Activated naive CD4-positive, alpha-beta T cell treated with anti-CD3 and anti-CD28 coated beads for 36 hours (primary cell): Measurements from ENCODE around the gene SLC13A5. TPM values are rescaled to one million over a fixed set of nuclear protein-coding genes. Genes with fewer than 3 reads are reported as not detected.
"Not testable (repeated sequence)": the region's sequence is repeated elsewhere in the genome, so short reads cannot be mapped to it uniquely, and the experiment has no call there.

Source experiments
- CTCF ChIA-PET: fragments of 350-600 bp; sonication (Branson Sonifier 250); formaldehyde crosslinking; loops from one replicate; lab custom pipeline; 2021; ENCODE audit warnings: antibody characterized with exemption; lab: Charles Lee
- DNase-seq: peaks from one replicate; pipeline ENCODE4 v3.0.0-alpha.2; 2020
- H3K27ac Mint-ChIP-seq: one replicate; pipeline ENCODE4 v1.8.0; 2021; ENCODE audit warnings: mild to moderate bottlenecking, mixed read lengths
- H3K27me3 Mint-ChIP-seq: one replicate; pipeline ENCODE4 v1.8.0; 2021; ENCODE audit warnings: low read depth, mixed read lengths
- H3K36me3 Mint-ChIP-seq: one replicate; pipeline ENCODE4 v1.8.0; 2021; ENCODE audit warnings: low read depth, mixed read lengths
- H3K4me1 Mint-ChIP-seq: one replicate; pipeline ENCODE4 v1.8.0; 2021; ENCODE audit warnings: low read depth, mixed read lengths
- H3K4me3 Mint-ChIP-seq: one replicate; pipeline ENCODE4 v1.8.0; 2021; ENCODE audit warnings: mild to moderate bottlenecking, moderate library complexity, mixed read lengths
- H3K9me3 Mint-ChIP-seq: one replicate; pipeline ENCODE4 v1.8.0; 2021; ENCODE audit warnings: mixed read lengths
- intact Hi-C: fragments of 100-400 bp; cut with micrococcal nuclease; formaldehyde crosslinking; loops from one replicate; pipeline ENCODE4 v1.15.1; 2023
- total RNA-seq, 2 experiments: library from RNA; stranded (reverse); gene quantifications; one replicate each; pipeline ENCODE4 v1.2.3, GENCODE V29; 2021

SLC13A5 gene
- total RNA-seq, 2 experiments from 2014 or later, result not detected

GRCh38 chr17:6668219-6668618 lies 45.0 kb downstream of the SLC13A5 start:
- Mint-ChIP-seq H3K27ac (no peak overlapping the region), H3K4me3 (no peak overlapping the region), H3K4me1 (peaks cover 6% of the 10 kb centered on the region), H3K27me3 (no peaks in the 10 kb centered on the region), H3K9me3 (no peaks in the 10 kb centered on the region), H3K36me3 (peaks cover 2% of the 10 kb centered on the region)
- CTCF ChIA-PET, result interaction anchor here (0.6 to 1.4 kb wide), 3 partner anchors 8 to 226 kb away, joined by 3 to 5 read pairs (median 4); no protein-coding TSS in a partner anchor
- DNase-seq, result no peak
- intact Hi-C loops, result loop anchor here (5.0 kb wide), 1 partner anchor 89 kb away; the partner anchor contains the start of gene XAF1

GRCh38 chr17:6667516-6667915 lies 45.7 kb downstream of the SLC13A5 start:
- no peaks in the 10 kb centered on the region for H3K9me3 Mint-ChIP-seq
- H3K4me1 Mint-ChIP-seq, result peaks cover 6% of the 10 kb centered on the region
- no peak overlapping the region for H3K27ac Mint-ChIP-seq
- H3K27me3 Mint-ChIP-seq, result no peaks in the 10 kb centered on the region
- CTCF ChIA-PET, result interaction anchor here (0.6 to 2.4 kb wide), 9 partner anchors 8 to 368 kb away, joined by 3 to 21 read pairs (median 4); partner anchors contain the start of gene SLC16A13
- intact Hi-C loops, result loop anchor here (5.0 kb wide), 1 partner anchor 90 kb away; the partner anchor contains the start of gene XAF1
- peaks cover 2% of the 10 kb centered on the region for H3K36me3 Mint-ChIP-seq
- no peak overlapping the region for H3K4me3 Mint-ChIP-seq
- DNase-seq, result no peak

- intact Hi-C loops, result loop anchor here (1.0 to 5.0 kb wide), 3 partner anchors 91 to 338 kb away; partner anchors contain the start of gene XAF1
- Mint-ChIP-seq H3K27ac (no peak overlapping the region), H3K9me3 (no peaks in the 10 kb centered on the region), H3K4me1 (peaks cover 6% of the 10 kb centered on the region), H3K4me3 (no peak overlapping the region), H3K27me3 (no peaks in the 10 kb centered on the region), H3K36me3 (peaks cover 2% of the 10 kb centered on the region)
- DNase-seq, result no peak
- CTCF ChIA-PET, result interaction anchor here (0.6 to 2.4 kb wide), 16 partner anchors 9 to 487 kb away, joined by 3 to 21 read pairs (median 4); no protein-coding TSS in a partner anchor
Measured at GRCh38 chr17:6666557-6666956, 46.6 kb downstream of the SLC13A5 start.

- Mint-ChIP-seq H3K4me1 (peaks cover 10% of the 10 kb centered on the region), H3K4me3 (no peak overlapping the region), H3K36me3 (peaks cover 2% of the 10 kb centered on the region), H3K9me3 (no peaks in the 10 kb centered on the region), H3K27ac (no peak overlapping the region), H3K27me3 (no peaks in the 10 kb centered on the region)
- DNase-seq, result peak; percentile 65
- CTCF ChIA-PET, result interaction anchor here (0.6 to 2.4 kb wide), 14 partner anchors 8 to 488 kb away, joined by 3 to 21 read pairs (median 4); no protein-coding TSS in a partner anchor
- intact Hi-C loops, result loop anchor here (1.0 to 5.0 kb wide), 3 partner anchors 91 to 338 kb away; partner anchors contain the start of gene XAF1
Measured at GRCh38 chr17:6666077-6666521, 47.1 kb downstream of the SLC13A5 start.

GRCh38 chr17:6663200-6663599 lies 50.0 kb downstream of the SLC13A5 start:
- H3K9me3 Mint-ChIP-seq, DNase-seq, H3K27me3 Mint-ChIP-seq, H3K27ac Mint-ChIP-seq, H3K36me3 Mint-ChIP-seq, intact Hi-C loops, H3K4me3 Mint-ChIP-seq: not testable (repeated sequence)
- CTCF ChIA-PET, result interaction anchor here (1.7 kb wide), 1 partner anchor 181 kb away, joined by 3 read pairs; no protein-coding TSS in a partner anchor
- peaks cover 23% of the 10 kb centered on the region for H3K4me1 Mint-ChIP-seq

- Mint-ChIP-seq H3K27ac (no peak overlapping the region), H3K36me3 (no peaks in the 10 kb centered on the region), H3K4me1 (peaks cover 24% of the 10 kb centered on the region), H3K9me3 (no peaks in the 10 kb centered on the region), H3K27me3 (no peaks in the 10 kb centered on the region), H3K4me3 (no peak overlapping the region)
- intact Hi-C loops, result no loop called here
- DNase-seq, result no peak
- CTCF ChIA-PET, result interaction anchor here (0.6 to 2.3 kb wide), 3 partner anchors 8 to 520 kb away, joined by 3 to 5 read pairs (median 4); no protein-coding TSS in a partner anchor
Measured at GRCh38 chr17:6661464-6661848, 51.7 kb downstream of the SLC13A5 start.

GRCh38 chr17:6660805-6661463 lies 52.2 kb downstream of the SLC13A5 start:
- CTCF ChIA-PET, result interaction anchor here (1.3 to 2.3 kb wide), 2 partner anchors 9 to 233 kb away, joined by 4 to 5 read pairs; no protein-coding TSS in a partner anchor
- intact Hi-C loops, result no loop called here
- H3K9me3 Mint-ChIP-seq, result no peaks in the 10 kb centered on the region
- H3K4me3 Mint-ChIP-seq, result no peak overlapping the region
- no peak for DNase-seq
- H3K36me3 Mint-ChIP-seq, result no peaks in the 10 kb centered on the region
- peaks cover 24% of the 10 kb centered on the region for H3K4me1 Mint-ChIP-seq
- H3K27me3 Mint-ChIP-seq, result no peaks in the 10 kb centered on the region
- no peak overlapping the region for H3K27ac Mint-ChIP-seq

GRCh38 chr17:6660101-6660500 lies 53.1 kb downstream of the SLC13A5 start:
- no peaks in the 10 kb centered on the region for H3K27me3 Mint-ChIP-seq
- intact Hi-C loops, result no loop called here
- DNase-seq, result no peak
- H3K27ac Mint-ChIP-seq, result no peak overlapping the region
- no peaks in the 10 kb centered on the region for H3K9me3 Mint-ChIP-seq
- CTCF ChIA-PET, result no interaction called here
- peaks cover 1% of the 10 kb centered on the region for H3K36me3 Mint-ChIP-seq
- no peak overlapping the region for H3K4me3 Mint-ChIP-seq
- H3K4me1 Mint-ChIP-seq, result peaks cover 28% of the 10 kb centered on the region

GRCh38 chr17:6658411-6658810 lies 54.8 kb downstream of the SLC13A5 start:
- H3K36me3 Mint-ChIP-seq, DNase-seq, H3K9me3 Mint-ChIP-seq, H3K27me3 Mint-ChIP-seq, intact Hi-C loops, CTCF ChIA-PET: not testable (repeated sequence)
- Mint-ChIP-seq H3K27ac (peak overlapping the region; percentile 6), H3K4me1 (peaks cover 37% of the 10 kb centered on the region), H3K4me3 (peak overlapping the region; percentile 0)

- intact Hi-C loops, result loop anchor here (2.0 kb wide), 1 partner anchor 17 kb away; the partner anchor contains the start of genes KIAA0753 and TXNDC17
- CTCF ChIA-PET, result interaction anchor here (0.9 kb wide), 1 partner anchor 8 kb away, joined by 7 read pairs; no protein-coding TSS in a partner anchor
- Mint-ChIP-seq H3K4me1 (peaks cover 43% of the 10 kb centered on the region), H3K27me3 (no peaks in the 10 kb centered on the region), H3K27ac (peak overlapping the region; percentile 78), H3K9me3 (no peaks in the 10 kb centered on the region), H3K4me3 (peak overlapping the region; percentile 80), H3K36me3 (peaks cover 9% of the 10 kb centered on the region)
- DNase-seq, result peak; percentile 34
Measured at GRCh38 chr17:6657633-6658287, 55.4 kb downstream of the SLC13A5 start.

GRCh38 chr17:6656797-6657632 lies 56.2 kb downstream of the SLC13A5 start:
- Mint-ChIP-seq H3K4me3 (peak overlapping the region; percentile 80), H3K27ac (peak overlapping the region; percentile 78), H3K4me1 (peaks cover 50% of the 10 kb centered on the region)
- CTCF ChIA-PET, result interaction anchor here (0.9 kb wide), 1 partner anchor 9 kb away, joined by 7 read pairs; no protein-coding TSS in a partner anchor
- not testable (repeated sequence) for H3K36me3 Mint-ChIP-seq, H3K27me3 Mint-ChIP-seq, H3K9me3 Mint-ChIP-seq
- intact Hi-C loops, result loop anchor here (2.0 kb wide), 1 partner anchor 16 kb away; the partner anchor contains the start of genes KIAA0753 and TXNDC17
- DNase-seq, result peak; percentile 72
